ENCODE data around the gene THOC6.

GRCh38 chr16:3001316-3001715, 22.5 kb upstream of the THOC6 start:
- TF ChIP-seq ZBTB33 (IDR thresholded peaks at IDR 0.05): no peak
- no peak for TF ChIP-seq RAD21 (IDR thresholded peaks at IDR 0.05)
- TF ChIP-seq JUND (IDR thresholded peaks at IDR 0.05): no peak
- no peak for TF ChIP-seq CTCF (IDR thresholded peaks at IDR 0.05; ENCODE audit: low read depth, low read length, missing input control)
- TF ChIP-seq MAX (IDR thresholded peaks at IDR 0.05): no peak
